ENCODE results near the gene RNASE4.

RNASE4 gene

DNA sequence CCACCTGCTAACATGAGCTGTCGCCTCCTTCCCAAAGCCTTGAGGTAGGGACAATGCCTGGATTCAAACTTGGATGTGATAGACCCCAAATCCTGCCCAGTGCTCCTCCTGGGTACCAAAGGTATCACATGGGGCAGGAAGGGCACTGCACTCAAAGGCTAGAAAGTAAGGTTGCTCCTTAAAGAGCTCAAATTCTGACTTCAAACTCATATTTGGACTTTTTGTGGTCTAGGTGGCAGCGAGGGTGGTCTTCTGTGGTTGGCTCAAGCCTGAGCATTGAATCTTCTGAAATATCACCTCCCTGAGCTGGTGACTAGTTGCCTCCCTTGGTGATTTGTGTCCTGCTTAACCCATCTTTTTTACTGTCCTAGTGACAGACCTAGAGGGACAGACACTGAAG is 8.3 kb upstream of the RNASE4 start:
- no peak for DNase-seq

DNA sequence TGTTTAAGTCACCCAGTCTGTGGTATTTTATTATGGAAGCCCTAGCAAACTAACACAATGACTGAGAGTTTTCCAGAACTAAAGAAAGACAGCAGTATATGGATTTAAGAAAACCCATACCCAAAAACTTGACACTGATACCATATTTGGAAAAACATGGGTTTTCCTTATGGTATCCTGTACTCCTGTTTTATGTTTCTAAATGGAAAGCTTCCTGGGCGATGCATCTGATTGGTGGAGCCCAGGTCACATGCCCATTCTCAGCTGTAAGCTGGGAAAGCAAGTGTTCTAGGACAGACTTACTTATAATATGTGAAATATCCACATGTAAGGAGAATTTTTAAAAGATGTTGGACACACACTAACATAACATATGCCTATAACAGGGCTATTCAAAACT is 4.5 kb upstream of the RNASE4 start:
- DNase-seq: no peak

DNA sequence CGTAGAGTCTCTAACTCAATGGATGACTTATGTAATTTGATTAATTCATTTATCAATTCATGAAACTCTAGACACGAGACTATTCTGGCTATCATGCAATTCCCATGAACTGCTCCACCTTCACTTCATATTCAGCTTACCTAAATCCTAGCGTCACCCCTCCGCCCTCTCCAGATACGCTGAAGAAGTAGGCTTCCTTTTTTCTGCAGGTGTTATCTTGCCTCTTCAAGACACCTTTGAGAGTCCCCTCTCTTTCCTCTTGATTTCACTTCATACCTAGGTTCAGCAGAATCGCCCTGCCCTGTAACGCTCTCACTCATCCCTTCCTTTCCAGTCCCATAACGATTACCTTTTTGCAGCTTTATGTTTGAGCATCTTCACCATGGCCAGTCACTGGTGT is 4.0 kb upstream of the RNASE4 start:
- no peak for DNase-seq

DNA sequence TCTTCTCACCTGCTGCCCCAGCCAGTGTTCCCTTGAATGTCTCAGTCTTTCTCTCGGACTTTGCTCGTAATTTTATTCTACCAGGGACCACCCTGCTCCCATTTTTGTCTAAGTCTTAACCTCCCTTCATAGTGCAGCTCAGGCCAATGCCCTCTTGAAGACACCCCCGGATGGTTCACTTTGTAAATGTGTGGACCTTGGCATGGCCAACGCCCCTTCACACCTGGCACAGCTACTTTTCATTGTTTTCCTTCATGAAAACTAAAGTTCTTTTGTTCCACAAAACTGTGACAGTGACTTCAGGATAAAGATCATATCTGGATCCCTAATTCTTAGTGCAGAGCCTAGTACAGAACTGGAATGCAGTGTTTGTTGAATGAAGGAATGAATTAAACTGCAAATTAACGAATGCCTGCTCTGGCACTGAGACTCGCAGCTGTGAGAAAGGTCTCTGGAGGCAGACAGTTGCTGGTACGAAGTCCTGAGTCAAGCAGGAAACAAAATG is 3.5 kb upstream of the RNASE4 start:
- no peak for DNase-seq

DNA sequence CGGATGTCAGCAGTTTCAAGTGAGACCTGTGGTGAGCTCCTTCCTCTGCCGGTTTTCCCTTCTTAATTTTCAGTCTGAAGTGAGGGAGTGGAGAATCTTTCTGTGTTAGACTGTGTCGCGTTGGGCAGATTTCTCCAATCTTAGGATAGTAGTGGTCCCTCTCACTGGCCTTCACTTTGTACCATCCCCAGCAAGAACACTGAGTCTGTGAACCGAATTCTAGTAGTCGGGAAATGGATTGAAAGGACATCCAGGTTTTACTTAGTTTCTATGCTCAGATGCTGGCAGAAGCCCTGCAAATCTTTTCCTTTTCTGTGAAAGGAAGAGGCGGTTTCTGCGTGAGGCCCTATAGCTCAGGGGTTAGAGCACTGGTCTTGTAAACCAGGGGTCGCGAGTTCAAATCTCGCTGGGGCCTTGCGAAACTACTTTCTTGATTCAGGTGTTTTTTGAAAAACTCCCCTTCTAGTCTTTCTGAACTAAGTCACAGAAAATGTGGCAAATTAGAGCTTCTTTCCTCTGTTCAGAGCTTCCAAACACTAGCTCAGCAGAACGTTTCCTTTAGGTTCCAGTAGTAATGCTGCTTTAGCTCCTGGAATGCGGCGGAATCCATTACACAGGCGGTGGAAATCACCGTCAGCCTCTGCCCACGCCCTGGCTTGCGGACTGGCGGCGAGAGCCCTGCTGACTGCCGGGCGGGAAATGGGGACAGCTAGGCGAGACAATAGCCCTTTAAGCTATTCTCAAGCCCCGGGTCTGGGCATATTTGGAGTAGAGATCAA is 2.8 kb upstream of the RNASE4 start:
- peak; percentile 95 for DNase-seq

DNA sequence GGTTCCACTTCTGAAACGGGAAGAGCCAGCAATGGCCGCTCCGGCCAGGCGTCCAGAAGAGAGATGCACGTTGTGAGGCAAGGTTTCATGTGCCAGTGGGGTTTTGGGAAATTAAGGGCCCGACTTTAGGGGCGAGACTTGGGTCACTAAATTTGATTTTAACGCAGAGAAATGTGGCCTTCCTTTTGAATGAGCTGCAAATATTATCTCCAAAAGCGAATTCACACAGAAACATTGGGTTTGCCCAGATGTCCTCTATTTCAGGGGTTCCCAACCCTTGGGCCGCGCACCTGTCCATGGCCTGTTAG is 2.3 kb upstream of the RNASE4 start:
- DNase-seq: no peak

DNA sequence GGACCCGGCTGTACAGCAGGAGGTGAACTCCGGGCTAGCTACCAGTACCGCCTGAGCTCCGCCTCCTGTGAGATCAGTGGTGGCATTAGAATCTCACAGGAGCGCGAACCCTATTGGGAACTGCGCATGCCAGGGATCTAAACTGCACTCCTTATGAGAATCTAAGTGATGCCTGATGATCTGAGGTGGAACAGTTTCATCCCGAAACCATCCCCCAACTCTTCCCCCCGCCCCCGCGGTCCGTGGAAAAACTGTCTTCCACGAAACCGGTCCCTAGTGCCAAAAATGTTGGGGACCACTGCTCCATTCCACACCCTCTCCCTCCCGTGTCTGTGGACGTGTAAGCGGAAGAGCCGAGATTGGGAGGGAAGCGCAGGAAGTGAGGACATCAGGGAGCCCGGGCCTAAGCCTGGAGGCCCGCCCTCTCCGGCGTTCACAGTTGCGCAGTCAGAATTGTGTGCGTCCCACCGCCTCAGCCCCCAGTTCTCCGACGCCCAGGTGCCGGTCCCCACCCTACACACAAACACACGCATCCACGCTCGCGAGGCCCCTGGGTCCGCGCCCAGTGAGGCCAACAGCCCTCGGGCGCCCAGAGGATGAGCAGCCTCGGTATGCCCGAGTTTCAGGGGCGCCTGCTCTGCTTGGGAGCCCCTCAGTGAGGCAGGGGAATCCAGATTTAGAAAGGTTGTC is 1.8 kb upstream of the RNASE4 start:
- DNase-seq: peak; percentile 91

DNA sequence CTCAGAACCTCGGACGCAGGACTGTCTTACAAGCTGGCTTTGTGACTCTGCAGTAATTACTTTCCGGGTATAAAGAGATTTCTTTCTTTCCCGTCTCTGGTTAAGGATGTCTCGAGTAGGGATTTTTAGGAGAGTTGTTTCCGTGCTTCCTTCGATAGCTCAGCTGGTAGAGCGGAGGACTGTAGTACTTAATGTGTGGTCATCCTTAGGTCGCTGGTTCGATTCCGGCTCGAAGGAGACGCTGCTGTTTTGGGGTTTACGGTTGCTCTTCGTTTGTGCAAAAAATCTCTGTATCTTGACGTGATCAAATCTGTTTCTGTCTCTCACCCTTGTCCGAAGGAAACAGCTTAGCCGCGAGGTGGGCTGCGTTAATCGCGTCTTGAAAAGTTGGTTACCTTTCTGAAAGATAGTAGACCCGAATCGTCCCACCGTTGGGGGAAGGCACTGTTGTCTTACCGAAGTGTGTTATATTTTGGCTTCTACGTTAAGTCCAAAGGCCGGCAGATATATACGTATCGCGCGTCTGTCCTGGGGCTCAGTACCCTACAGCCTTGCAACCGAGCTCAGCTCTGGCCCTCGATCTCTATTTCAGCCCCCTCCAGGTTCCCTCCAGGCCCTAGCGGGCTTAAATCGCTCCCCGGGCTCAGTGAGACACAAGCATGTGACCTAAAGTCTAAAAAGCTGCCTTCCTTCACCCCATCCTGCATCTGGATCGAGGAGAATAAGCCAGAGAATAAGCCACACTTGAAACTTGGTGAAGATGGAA is 1.1 kb upstream of the RNASE4 start:
- DNase-seq: peak; percentile 95

DNA sequence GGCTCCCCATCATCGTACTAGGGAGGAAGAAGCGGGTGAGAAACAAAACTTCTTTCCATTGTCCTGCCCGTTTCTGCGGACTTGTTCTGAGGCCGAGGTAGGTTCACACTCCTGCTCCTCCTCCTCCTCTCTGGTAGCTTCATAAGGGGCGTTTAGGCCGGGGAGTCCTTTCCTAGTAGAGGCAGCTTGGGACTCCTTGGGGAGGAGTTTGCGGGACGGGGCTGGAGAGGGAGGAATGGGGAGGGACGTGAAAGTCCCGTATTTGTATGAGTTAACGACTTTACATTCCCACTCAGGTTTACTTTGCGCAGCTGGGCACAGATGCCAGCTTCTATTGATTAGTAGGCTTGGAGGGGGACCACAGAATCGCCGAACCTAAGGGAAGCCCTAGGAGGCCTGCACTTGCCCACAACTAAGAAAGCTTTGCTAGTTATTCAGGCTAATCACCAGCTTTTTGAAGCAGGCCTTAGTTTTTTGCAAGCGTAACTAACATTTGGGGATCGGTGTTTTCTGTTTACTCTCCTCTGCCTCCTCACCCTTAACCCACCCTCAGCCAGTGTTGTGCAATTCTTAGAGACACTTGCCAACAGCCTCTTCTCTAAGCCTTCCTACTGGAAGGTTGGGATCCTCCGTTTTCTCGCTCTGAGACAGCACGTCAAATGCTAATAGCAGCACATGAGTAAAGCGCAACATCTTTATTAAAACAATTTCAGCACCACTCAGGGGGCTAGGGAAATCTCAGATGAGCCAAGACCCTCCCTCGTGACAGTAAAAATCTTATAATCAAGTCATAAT is 499 bp downstream of the RNASE4 start:
- no peak for DNase-seq

DNA sequence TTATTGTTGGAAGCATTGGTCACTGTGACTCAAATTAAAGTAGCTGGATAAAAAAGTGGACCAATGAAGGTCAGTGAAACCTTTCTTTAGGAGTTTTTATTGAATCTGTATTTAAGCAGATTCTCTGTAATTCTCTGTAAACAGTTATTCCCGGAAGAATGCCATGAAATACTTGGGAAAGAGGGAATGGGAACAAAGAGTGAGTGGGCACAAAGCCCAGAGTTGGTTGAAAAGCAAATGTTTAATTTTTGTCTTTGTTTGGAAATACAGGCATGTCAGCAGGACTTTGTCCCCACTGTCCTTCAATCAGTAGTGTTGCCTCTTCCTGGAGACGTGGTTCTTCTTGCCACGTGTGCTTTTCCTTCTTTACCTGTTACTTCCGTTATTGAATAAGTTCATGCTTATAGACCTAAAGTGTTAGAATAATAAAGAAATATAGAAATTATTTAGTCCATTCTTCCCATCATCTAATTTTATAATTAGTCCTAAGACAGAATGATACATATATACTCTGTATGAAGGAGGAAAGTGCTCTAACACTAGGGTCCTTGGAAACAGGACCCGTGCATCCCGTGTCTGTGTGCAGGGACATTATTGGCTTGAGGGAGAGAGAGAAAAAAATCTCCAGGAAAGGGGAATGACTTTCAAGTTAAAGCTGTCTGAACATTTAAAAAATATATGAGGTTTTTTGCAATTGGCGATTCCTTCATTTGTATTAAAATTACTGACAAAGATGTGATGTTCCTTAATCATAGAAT is 2.2 kb downstream of the RNASE4 start:
- no peak for DNase-seq

DNA sequence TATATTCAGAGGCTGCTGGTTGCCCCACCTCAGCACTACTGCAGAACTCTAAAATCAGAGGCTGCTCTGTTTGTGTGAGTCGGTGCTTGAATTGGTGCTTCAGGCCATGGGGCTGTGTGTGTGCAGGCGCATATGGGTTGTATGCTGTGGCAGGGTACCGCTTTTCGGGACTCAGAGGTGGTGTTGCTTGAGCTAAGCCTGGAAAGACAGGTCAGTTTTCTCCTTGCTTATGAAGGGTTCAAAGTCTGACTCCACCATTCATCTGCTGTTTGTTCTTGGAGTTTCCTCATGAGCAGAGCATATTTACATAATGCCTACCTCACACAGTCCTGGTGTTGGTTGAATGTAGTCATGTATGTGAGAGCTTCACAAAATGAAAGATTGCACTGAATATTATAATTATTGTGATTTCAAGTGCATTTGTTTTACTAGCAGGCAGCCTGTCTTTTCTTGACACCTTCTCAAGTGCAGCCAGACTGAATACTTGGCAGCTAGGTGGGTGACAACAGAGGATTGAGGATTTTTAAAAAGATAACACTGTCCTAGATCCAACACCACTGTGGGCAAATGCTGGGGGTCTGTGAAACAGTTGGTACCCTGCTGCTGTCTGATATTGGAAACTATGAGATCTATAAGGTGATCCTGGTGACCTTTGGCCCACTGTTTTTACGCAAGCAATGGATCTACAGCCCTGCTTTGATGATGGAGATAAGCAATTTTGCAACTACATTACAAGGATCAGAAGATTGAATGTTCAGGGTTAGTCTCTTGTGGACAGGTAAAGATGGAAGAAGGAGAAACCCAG is 3.2 kb downstream of the RNASE4 start:
- DNase-seq: no peak

DNA sequence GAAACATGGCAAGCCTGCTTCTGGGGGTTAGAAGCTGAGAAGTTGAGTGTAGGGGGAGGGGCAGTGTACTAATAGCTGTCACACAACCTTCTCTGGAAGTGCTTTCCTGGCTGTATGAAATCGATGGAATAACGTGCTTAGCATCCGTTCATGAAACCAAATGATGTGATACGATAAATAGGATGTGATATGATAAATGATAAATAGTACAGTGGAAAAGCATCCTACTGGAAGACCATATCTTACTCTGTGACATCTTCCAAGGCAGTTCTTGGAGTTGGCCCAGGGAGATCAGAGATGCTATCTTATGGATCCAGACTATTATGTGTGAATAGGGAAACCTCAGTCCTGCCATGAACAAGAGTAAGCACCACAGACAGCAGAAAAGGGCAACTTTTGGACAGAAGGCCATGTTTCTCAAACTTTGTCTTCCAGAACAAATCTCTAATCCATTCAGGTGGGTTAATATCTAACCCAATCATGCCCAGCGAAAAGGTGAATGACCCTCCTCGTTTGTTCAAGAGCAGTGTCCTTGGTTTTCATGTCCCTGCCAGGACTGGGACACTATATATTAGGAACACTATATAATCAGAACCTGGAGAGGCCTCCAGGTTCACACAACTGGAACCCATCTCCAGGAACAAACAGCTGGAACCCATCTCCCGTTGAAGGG is 3.9 kb downstream of the RNASE4 start, which contains the start of gene ANG:
ANG (plus strand) TSS at position 598 of the 673 bp plus-strand sequence. CDS start 4,801 bp downstream, outside the sequence.
- DNase-seq: no peak

DNA sequence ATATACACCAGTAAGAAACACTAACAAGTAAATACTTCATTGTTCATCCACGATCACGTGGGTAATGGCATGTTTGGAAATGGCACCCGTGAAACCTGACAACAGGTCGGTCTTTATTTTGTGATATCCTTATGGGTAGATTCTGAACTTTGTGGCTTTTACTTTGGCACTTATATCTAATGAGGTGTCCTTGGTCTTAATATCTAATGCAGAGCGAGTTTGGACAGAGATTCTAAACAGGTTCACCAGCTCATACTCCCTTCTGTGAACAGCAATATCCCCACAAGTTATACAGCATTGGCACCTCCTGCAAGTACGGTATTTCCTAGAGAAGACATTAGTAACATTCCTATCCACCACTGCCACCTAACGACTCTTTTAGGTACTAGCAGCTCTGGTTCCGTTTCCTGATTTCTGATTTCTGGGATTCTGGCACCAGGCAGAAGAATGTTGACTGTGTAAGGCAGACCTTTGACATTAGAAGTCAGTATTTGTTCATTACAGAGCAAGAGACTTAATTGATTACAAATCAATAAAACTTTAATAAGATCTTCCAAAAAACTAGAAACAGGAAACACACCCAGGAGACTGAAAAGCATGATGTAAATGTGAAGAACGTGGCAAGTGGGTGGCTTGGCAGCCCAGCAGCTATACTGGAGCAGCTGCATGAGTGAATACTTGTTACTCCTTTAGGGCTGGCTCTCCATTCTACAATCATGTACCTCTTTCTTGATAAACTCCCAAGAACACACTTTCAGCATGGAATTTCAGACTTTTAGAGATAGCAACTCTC is 6.7 kb downstream of the RNASE4 start:
- DNase-seq: peak; percentile 77

DNA sequence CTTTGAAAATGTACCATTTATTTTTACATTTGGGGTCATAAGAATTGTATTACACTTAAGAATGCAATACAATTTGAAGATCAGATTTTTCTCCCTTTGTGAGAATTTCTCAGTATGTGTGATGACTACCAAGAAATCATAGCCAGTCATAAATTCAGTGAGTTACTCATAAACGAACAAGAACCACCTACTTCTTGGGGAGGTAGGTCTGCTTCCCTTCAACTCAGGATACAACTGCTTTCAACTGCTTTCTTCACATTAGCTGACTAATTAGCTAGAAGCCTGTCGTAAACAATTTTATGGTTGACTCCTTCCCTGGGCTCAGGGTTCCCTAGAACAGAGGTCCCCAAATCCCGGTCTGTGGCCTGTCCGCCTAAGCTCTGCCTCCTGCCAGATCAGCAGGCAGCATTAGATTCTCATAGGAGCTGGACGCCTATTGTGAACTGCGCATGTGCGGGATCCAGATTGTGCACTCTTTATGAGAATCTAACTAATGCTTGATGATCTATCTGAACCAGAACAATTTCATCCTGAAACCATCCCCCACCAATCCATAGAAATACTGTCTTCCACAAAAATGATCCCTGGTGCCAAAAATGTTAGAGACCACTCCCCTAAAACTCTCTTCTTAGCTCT is 7.9 kb downstream of the RNASE4 start:
- DNase-seq: peak; percentile 74

DNA sequence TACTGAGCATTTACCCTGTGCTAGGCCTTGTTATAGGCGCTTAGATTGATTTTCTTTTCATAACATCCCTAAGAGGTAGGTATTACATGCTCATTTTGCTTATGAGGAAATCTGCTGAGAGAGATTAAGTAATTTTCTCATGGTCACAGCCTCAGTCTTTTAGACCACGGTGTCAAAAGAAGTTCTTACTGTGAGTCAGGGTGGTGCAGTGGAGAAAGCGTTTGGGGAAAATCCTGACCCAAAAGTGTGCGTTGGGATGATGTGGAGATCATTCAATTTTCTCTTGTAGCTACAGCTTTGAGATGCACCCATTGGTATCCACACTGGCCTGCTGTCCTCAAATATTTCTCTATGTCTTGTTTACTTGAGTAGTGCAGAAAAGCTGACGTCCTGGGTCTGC is 12.4 kb downstream of the RNASE4 start:
- DNase-seq: no peak

DNA sequence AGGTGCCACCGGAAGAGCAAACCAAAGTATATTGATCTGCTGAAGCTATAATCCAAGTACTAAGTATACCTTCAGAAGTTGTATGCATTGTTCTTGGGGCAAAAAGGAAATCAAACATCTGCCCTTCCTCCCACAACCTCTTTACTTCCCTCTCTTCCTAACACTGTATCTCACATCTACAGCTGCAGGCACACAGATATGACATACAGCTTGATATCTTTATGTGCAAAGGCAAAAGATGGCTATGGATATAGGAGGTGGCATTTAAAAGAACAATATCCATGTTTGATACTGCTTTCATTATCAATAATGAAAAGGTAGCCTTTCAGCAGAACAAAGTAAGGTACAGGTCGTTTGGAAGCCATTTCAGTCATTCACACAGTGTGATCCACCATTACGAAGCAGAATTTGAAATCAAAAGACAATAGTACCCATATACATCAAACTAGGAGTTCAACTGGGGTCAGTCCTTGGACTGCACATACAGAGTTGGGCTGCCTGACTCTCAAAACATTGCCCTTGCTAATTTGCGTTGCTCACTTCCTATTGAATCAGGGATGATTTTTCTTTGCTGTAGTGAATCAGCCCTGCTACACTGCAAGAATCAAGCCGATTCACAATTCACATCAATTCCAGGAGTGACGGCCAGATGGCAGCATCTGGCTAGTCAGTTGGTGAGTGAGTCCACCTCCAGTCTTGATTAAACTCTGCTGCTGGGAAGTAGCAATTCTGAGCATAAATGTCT is 13.1 kb downstream of the RNASE4 start:
- peak; percentile 83 for DNase-seq

DNA sequence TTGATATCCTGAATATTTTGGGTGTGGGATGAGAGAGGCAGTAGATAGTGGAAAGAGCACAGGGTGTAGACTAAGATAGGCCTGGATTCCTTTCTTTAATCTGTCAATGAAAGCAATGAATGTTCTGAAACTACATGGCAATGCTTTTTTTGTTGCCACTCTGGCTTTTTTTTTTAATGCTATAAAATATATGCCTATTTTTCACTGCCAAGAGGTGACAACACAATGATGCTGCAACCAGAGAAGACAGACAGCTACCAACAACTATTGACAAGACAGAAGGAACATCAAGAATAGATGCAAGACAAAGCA is 13.6 kb downstream of the RNASE4 start:
- DNase-seq: no peak

DNA sequence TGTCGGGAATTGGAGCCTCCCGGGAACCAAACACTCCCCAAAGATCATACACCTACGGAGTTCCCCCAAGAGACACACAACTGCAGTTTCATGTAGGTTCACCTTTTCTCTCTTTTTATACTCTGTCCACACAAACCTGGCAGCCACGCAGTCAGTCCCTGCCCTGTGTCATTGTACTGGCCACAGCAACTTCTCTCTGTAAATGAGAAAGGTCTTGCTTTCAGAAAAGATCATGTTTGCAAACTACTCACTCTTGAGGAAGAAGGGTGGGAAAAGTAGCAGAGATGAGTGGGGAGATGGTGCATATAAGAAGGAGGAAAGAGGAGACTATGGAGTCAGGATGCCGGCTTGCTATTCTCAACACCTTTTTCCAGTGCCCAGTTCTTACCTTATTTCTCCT is 14.6 kb downstream of the RNASE4 start:
- DNase-seq: no peak

DNA sequence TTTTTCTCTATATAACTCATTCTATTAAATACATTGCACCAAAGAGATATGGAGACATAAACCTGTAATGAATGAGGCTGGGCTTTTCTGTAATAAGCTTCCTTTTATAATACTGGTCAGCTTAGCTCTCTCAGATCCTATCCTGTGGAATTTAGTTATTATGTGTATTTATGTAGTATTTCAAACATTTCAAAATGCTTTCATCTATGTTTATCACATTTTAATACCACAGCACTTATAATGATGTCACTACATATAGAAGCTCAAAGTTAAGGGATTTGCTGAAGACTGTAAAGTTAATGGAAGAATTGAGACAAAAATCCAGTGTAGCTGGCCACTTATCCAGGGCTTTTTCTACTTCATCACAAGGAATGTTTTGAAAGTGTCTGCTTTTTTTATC is 15.6 kb downstream of the RNASE4 start:
- DNase-seq: no peak
